GM19238 (cell line): ENCODE measurements around the gene NBL1.
A peak's percentile ranks its signal among the peaks of the same experiment; 100 is the strongest.

Experiments
- DNase-seq: peaks from one replicate; pipeline ENCODE4 v3.0.0; 2011; ENCODE audit warnings: low spot score; ENCODE audit not compliant: insufficient read length

Gene NBL1

DNA sequence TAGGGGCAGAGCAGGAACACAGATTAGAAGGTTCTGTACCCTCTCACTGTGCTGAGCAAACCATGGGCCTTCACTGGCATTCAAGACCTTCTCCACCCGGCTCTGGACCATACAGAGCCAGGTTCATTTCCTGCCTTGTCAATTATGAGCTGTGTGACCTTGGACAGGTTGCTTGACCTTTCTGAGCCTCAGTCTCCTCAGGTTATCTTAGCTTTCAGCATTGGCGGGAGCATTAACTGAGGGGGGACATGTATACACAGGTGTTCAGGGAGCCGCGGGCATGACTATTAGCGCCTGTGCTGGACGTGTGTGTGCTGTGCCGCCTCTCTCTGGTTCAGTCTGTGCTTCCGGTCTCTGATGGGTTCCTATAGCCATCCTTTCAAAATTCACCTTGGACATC is 52.7 kb downstream of the NBL1 start:
- no peak for DNase-seq

DNA sequence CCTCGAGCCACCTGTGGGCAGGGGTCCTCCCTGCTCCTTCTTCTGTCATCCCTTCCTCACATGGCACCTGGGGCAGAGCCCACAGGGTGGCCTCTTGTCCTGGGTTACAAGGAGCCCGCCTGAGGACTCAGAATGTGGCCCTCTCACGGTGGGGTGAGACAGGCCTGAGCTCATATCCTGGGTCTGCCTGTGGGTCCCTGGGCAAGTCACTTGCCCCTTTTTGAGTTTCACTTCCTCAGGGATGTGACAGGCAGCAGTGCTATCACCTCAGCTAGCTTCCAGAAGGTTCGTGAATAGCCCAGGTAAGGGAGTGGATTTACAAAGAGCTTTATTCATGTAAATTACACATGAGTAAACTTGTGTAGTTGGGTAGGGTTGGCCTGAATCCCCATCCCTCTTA is 54.1 kb downstream of the NBL1 start:
- DNase-seq: peak; percentile 43

DNA sequence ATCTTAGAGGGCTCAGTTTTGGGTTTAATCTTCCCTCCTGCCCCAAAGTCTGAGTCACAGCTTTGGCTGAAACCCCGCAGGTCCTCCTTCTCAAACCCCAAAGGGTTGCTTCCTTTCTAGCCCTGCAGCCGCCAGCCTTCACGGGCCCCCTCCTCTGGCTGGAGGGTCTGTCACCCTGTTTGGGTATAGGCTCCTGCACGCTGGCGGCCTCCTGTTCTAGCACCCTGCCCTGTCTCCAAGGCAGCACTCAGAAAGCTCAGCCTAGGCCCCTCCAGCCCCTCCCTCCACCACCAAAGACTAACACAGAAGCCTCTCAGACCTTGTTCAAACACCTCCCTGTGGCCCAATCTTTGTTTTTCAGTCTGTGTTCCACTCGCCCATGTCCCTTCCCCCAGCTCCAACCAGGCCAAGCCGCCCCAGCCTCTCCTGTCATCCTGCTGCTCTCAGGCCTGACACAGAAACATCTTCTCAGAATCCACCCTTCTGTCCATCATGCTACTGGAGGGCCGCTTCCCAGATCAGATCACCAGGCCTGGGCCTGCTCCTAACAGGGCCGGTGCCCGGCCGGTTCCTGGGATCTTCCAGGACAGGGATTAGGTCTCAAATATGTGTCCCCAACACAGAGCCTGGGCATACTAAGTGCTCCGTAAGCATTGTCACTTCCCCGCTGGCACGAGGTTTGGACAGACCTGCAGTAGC is 56.1 kb downstream of the NBL1 start:
- DNase-seq: no peak

DNA sequence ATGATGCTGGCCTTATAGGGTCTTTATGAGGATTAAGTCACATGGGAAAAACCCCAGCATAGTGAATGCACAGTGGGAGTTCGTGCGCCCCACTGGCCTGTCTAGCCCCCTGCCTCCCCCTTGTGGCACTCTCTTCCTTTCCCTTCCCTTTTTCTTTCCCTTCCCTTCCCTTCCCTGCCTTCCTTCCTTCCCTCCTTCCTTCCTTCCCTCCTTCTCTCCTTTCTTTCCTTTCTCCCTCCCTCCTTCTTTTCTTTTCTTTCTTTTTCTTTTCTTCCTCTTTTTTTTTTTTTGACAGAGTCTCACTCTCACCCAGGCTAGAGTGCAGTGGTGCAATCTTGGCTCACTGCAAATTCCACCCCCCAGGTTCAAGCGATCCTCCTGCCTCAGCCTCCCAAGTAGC is 59.2 kb downstream of the NBL1 start:
- no peak for DNase-seq

DNA sequence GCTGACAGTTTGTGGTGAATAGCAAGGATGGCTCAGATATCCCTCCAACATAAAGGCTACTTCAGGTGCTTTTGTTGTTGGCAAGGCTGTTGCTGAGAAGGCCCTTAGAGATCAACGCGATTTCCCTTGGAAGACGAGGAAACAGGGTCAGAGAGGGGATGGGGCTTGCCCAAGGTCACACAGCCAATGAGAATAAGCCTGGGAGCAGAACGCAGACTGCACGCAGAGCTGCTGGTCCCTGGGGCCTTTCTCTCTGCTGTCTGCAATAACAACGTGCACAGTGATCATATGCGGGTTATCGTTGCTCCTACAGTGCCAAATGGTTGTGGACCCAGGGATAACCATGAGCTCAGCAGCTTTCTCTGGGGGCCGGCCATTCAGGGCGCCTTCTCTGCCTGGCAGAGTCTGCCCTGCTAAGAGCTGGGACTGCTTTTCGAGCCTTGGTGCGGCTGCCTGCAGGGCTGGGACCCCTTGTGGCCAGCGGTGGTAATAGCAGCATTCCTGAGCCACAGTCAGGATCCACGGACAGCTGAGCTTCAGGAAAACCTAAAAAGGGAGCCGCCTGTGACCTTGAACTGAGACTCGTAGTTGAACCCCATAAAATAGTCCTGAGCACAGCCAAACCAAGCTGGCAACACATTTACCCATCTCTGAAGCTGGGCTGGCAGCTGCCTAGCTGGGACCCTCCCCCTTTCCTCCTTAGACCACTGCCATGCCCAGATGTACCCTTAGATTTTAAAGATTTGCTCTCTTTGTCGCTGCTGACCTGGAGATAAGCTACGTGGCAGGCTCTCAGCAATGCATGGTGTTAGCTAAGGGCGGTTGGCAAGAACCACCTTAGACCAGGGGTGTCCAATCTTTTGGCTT is 60.4 kb downstream of the NBL1 start:
- DNase-seq: peak; percentile 61

DNA sequence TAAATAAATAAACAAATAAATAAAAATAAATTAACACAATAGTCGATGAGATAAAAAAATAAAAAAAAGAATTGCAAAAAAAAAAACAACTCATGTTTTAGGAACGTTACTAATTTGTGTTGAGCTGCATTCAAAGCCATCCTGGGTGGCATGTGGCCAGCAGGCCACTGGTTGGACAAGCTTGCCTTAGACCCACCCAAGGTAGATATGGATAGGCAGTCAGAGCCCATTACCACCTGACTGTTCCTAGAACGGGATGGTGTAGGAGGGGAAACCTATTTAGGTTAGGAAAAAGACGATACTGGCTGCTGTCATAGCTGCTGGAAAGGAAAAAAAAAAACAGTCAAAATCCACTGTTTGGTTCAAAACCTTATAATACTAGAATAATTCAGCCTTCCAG is 61.4 kb downstream of the NBL1 start:
- DNase-seq: no peak

DNA sequence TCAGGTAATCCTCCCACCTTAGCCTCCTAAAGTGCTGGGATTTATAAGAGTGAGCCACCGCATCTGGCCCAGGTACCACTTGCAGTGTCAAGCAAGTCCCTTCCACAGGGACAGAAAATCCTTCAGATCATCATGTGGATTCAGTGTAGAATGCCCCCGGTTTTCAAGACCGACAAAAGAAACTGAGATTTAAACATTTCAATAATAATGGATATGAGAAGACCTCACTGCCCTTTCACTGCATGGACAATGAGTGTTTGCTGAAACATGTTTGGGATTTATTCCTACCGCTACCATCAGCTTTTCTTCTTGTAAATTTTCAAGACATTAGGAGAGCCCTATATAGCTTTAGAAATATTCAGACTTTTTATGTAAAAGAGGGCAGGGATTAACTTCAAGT is 62.0 kb downstream of the NBL1 start:
- no peak for DNase-seq
